ENCODE results near the gene CRYBB3. TPM values are rescaled to one million over a fixed set of nuclear protein-coding genes. Genes with fewer than 3 reads are reported as not detected.

The CRYBB3 gene
- total and polyA plus RNA-seq, 2 of the 4 experiments (the other 2 are of a cell fraction) = not detected

GRCh38 chr22:25167082-25167481 is 32.6 kb upstream of the CRYBB3 start:
- no peak for ATAC-seq (ENCODE audit: low read depth)
- intact Hi-C loops (cut with micrococcal nuclease) = no loop called here

More at GRCh38 chr22:25167082-25167481, 32.6 kb upstream of the CRYBB3 start:
- Histone ChIP-seq H2AFZ (replicated peaks; ENCODE audit: low read length, poor library complexity) (no peak overlapping the region), H2BK120ac (ENCODE audit: low read depth, low read length) (no peak overlapping the region), H3K4me3 (ENCODE audit: insufficient read depth, low read depth, low read length) (no peak overlapping the region), H2BK20ac (ENCODE audit: low read depth, low read length) (no peak overlapping the region), H2BK5ac (ENCODE audit: low read depth, low read length, poor library complexity, severe bottlenecking) (no peak overlapping the region), H3K4me1 (ENCODE audit: control insufficient read depth, insufficient read depth, low read length) (no peaks in the 10 kb centered on the region), H4K8ac (ENCODE audit: low read depth in 2 of 2, low read length in 2 of 2) (no peak overlapping the region), H3K27me3 (ENCODE audit: control insufficient read depth, insufficient read depth, low read length) (no peaks in the 10 kb centered on the region), H2AK5ac (ENCODE audit: low read depth, low read length) (no peak overlapping the region), H3K9ac (ENCODE audit: low read depth, low read length) (no peak overlapping the region), H3K27ac (ENCODE audit: insufficient read depth, low read length) (no peak overlapping the region), H3K56ac (ENCODE audit: extremely low read depth, insufficient read depth, low read length) (no peak overlapping the region), H3K9me3 (ENCODE audit: control insufficient read depth, insufficient read depth, low read length) (no peaks in the 10 kb centered on the region), H4K5ac (ENCODE audit: low read depth, low read length) (no peak overlapping the region), H2BK15ac (ENCODE audit: low read depth, low read length) (no peak overlapping the region), H3K4ac (ENCODE audit: low read depth, low read length) (no peak overlapping the region), H3K18ac (ENCODE audit: low read depth, low read length) (no peak overlapping the region), H3K9me1 (ENCODE audit: insufficient read depth, low read length) (no peaks in the 10 kb centered on the region), H3K79me1 (ENCODE audit: low read depth in 1 of 2, low read length in 2 of 2) (no peaks in the 10 kb centered on the region), H3K4me2 (ENCODE audit: low read depth, low read length) (no peak overlapping the region), H3K36me3 (ENCODE audit: control insufficient read depth, insufficient read depth, low read length) (no peaks in the 10 kb centered on the region), H4K91ac (ENCODE audit: insufficient read depth, low read depth, low read length) (no peak overlapping the region), H2AK9ac (replicated peaks; ENCODE audit: low read depth, low read length, poor library complexity) (no peak overlapping the region), H3K23ac (ENCODE audit: low read depth, low read length) (no peak overlapping the region), H3K14ac (replicated peaks; ENCODE audit: low read depth, low read length) (no peak overlapping the region), H4K20me1 (ENCODE audit: insufficient read depth, low read length) (no peaks in the 10 kb centered on the region)
- dilution Hi-C loops (cut with HindIII; ENCODE audit: low sequenced_read_pairs, unreplicated experiment) = no loop called here
- WGBS, 2 experiments (ENCODE audit: extremely low coverage in 2 of 2, insufficient read length in 1 of 2) = 60% methylated on average over 1 of the region's 7 CpGs; no CpG with 5 or more reads in 1 of the 2 experiments
- CTCF ChIA-PET = no interaction called here
- DNase-seq = no peak
- BruUV-seq (replicated peaks) = no TSS peak
- TF ChIP-seq MXI1 (IDR thresholded peaks at IDR 0.05; ENCODE audit: borderline replicate concordance, low read depth, low read length) = no peak
- no peak for TF ChIP-seq BHLHE40 (IDR thresholded peaks at IDR 0.05; ENCODE audit: low read depth, low read length)
- no peak for TF ChIP-seq CHD1 (IDR thresholded peaks at IDR 0.05; ENCODE audit: low read depth, low read length)
- TF ChIP-seq RCOR1 (IDR thresholded peaks at IDR 0.05; ENCODE audit: insufficient replicate concordance, low read length) = no peak
- no peak for TF ChIP-seq USF2 (IDR thresholded peaks at IDR 0.05; ENCODE audit: low read depth, low read length)
- no peak for TF ChIP-seq POLR2A (IDR thresholded peaks at IDR 0.05; ENCODE audit: low read depth, low read length)
- no peak for TF ChIP-seq MAFK (IDR thresholded peaks at IDR 0.05; ENCODE audit: low read depth, low read length)
- no peak for TF ChIP-seq NFE2L2 (IDR thresholded peaks at IDR 0.05; ENCODE audit: low read depth, low read length)
- TF ChIP-seq, protein P1, sequence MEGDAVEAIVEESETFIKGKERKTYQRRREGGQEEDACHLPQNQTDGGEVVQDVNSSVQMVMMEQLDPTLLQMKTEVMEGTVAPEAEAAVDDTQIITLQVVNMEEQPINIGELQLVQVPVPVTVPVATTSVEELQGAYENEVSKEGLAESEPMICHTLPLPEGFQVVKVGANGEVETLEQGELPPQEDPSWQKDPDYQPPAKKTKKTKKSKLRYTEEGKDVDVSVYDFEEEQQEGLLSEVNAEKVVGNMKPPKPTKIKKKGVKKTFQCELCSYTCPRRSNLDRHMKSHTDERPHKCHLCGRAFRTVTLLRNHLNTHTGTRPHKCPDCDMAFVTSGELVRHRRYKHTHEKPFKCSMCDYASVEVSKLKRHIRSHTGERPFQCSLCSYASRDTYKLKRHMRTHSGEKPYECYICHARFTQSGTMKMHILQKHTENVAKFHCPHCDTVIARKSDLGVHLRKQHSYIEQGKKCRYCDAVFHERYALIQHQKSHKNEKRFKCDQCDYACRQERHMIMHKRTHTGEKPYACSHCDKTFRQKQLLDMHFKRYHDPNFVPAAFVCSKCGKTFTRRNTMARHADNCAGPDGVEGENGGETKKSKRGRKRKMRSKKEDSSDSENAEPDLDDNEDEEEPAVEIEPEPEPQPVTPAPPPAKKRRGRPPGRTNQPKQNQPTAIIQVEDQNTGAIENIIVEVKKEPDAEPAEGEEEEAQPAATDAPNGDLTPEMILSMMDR (conservative IDR thresholded peaks at IDR 0.05; ENCODE audit: low read depth, low read length) = no peak
- TF ChIP-seq MAZ (IDR thresholded peaks at IDR 0.05; ENCODE audit: borderline replicate concordance, low read depth, low read length) = no peak
- TF ChIP-seq RAD21 (IDR thresholded peaks at IDR 0.05; ENCODE audit: low read length) = no peak
- TF ChIP-seq RFX5 (IDR thresholded peaks at IDR 0.05; ENCODE audit: low read depth, low read length) = no peak
- no peak for TF ChIP-seq FOS (IDR thresholded peaks at IDR 0.05; ENCODE audit: low read depth, low read length)
- TF ChIP-seq ELK1 (IDR thresholded peaks at IDR 0.05; ENCODE audit: borderline replicate concordance, low read depth, low read length) = no peak
- TF ChIP-seq CEBPB (IDR thresholded peaks at IDR 0.05; ENCODE audit: low read depth, low read length) = no peak
- no peak for TF ChIP-seq SMC3 (IDR thresholded peaks at IDR 0.05; ENCODE audit: low read depth, low read length)
- POLR2A ChIA-PET (ENCODE audit: unreplicated experiment) = no interaction called here
- in situ Hi-C loops (cut with MboI; ENCODE audit: low sequenced_read_pairs) = no loop called here
